Effector memory CD8-positive, alpha-beta T cell (primary cell): ENCODE data around the gene SCYL1.
"Not testable (repeated sequence)": the region's sequence is repeated elsewhere in the genome, so short reads cannot be mapped to it uniquely, and the experiment has no call there.

Source experiments
- ATAC-seq: fragments of 150-1000 bp; cut with Tn5 transposase; replicated peaks from 2 replicates; pipeline ENCODE4 v1.10.0; 2021; ENCODE audit warnings: mild to moderate bottlenecking, moderate library complexity
- DNase-seq, 3 experiments: peaks; one replicate each; pipeline ENCODE4 v3.0.0; 2021
- H3K27ac Mint-ChIP-seq, 2 donors: one replicate each; pipeline ENCODE4 v1.8.0; 2022; ENCODE audit warnings: mild to moderate bottlenecking in 2 of 2, mixed read lengths in 2 of 2, moderate library complexity in 2 of 2
- H3K27me3 Mint-ChIP-seq, 2 donors: one replicate each; pipeline ENCODE4 v1.8.0; 2022; ENCODE audit warnings: mixed read lengths in 2 of 2
- H3K36me3 Mint-ChIP-seq: one replicate; pipeline ENCODE4 v1.8.0; 2022; ENCODE audit warnings: mild to moderate bottlenecking, moderate library complexity, mixed read lengths; ENCODE audit not compliant: insufficient read depth
- H3K4me1 Mint-ChIP-seq, 2 donors: one replicate each; pipeline ENCODE4 v1.8.0; 2022; ENCODE audit warnings: low read depth in 2 of 2, mixed read lengths in 2 of 2
- H3K4me3 Mint-ChIP-seq, 2 donors: one replicate each; pipeline ENCODE4 v1.8.0; 2022; ENCODE audit warnings: mild to moderate bottlenecking in 2 of 2, mixed read lengths in 2 of 2, moderate library complexity in 2 of 2
- H3K9me3 Mint-ChIP-seq, 2 donors: one replicate each; pipeline ENCODE4 v1.8.0; 2022; ENCODE audit warnings: mixed read lengths in 2 of 2

Gene SCYL1

DNA sequence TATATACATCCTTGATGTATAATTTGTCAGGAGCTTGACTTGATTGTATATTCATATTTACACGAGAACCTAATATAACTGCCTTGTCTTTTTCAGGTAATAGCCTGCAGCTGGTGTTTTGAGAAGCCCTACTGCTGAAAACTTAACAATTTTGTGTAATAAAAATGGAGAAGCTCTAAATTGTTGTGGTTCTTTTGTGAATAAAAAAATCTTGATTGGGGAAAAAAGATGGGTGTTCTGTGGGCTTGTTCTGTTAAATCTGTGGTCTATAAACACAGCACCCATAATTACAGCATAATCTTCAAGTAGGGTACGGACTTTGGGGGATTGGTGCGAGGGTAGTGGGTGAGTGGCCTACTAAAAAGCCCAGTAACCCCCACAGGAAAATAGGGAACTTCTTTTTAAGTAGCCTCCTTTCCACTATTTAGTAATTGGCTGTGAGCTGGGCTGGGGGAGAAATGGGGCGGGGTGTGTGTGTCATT, 18.6 kb upstream of the SCYL1 start:
- Mint-ChIP-seq H3K27ac (peak overlapping the region in 1 of 2 donors; percentile 84), H3K36me3 (peaks cover 9% of the 10 kb centered on the region), H3K9me3 (no peaks in the 10 kb centered on the region), H3K4me3 (no peak overlapping the region), H3K4me1 (peaks cover 55 to 59% of the 10 kb centered on the region in 2 donors), H3K27me3 (no peaks in the 10 kb centered on the region)
- peak in 1 of 3 experiments; percentile 23 for DNase-seq
- peak; percentile 16 for ATAC-seq

DNA sequence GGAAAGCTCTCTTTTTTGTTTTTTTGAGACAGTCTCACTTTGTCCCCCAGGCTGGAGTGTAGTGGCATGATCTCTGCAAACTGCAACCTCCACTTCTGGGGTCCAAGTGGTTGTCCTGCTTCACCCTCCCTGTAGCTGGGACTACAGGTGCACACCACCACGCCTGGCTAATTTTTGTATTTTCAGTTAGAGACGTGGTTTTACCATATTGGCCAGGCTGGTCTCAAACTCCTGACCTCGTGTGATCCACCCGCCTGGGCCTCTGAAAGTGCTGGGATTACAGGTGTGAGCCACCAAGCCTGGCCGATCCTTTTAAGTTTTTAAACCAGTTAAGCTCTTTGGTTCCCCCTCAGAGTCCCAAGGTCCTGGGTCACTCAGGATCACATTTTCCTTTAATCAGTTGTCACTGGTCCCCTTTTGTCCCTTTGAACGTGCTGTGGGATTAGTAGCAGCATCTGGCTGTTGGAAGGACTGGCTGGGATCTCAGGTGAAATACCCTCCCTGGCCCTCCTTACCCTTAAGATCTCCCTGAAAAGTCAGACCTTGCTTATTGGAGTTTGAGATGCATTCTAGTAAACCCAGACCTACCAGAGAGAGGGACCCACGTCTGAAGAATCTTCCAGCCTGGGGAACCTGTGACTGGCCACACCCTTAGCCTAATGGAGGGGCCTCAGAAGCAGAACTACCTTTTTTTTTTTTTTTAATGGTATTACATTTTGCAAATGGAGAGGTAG, 17.9 kb upstream of the SCYL1 start:
- peaks cover 50 to 53% of the 10 kb centered on the region in 2 donors for H3K4me1 Mint-ChIP-seq

DNA sequence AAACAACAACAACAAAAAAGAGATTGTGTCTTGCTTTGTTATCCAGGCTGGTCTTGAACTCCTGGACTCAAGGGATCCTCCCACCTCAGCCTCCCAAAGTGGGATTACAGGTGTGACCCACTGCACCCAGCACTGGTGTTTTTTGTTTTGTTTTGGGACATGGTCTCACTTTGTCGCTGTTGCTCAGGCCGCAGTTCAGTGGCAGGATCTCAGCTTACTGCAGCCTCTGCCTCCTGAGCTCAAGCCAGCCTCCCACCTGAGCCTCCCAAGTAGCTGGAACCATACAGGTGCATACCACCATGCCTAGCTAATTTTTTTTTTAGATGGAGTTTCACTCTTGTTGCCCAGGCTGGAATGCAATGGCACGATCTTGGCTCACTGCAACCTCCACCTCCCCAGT, 12.6 kb upstream of the SCYL1 start:
- not testable (repeated sequence) for H3K9me3 Mint-ChIP-seq, ATAC-seq, H3K27ac Mint-ChIP-seq, H3K4me3 Mint-ChIP-seq, H3K27me3 Mint-ChIP-seq, DNase-seq
- peaks cover 18 to 19% of the 10 kb centered on the region in 2 donors for H3K4me1 Mint-ChIP-seq
- H3K36me3 Mint-ChIP-seq: peaks cover 16% of the 10 kb centered on the region

More for the DNA sequence above, 17.9 kb upstream of the SCYL1 start:
- Mint-ChIP-seq H3K36me3 (peaks cover 9% of the 10 kb centered on the region), H3K27ac (peak overlapping the region in 1 of 2 donors; percentile 84), H3K9me3 (no peaks in the 10 kb centered on the region), H3K27me3 (no peaks in the 10 kb centered on the region), H3K4me3 (no peak overlapping the region)
- ATAC-seq (peak; percentile 45), DNase-seq (no peak)

DNA sequence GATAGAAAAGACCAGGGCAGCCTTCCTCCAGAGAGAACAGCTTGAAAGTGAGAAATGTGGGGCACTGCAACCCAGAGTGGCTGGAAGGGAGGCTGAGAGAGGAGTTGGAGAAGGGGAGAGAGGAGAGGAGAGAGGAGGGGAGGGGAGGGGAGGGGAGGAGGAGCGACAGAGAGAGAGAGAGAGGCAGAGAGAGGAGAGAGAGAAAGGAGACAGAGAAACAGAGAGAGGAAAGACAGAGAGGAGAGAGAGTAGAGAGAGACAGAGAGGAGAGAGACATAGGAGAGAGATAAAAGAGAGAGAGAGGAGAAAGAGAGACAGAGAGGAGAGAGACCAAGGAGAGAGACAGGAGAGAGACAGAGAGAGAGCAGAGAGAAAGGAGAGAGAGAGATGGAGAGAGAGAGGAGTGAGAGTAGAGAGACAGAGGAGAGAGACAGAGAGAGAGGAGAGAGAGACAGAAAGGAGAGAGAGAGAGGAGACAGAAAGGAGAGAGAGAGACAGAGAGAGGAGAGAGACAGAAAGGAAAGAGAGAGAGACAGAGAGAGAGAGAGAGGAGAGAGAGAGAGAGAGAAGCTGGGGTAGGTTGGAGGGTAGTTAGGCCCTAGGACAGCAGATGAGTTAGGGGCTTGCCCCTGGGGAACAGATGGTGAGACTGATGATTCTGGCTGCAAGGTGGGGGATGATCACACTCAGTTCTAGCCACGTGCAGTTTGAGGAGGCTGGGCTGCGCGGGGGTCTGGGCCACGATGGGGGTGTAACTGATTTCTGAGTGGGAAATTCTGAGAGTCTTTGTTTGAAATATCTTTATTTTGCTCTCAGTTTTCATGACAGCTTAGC, 8.5 kb upstream of the SCYL1 start:
- H3K36me3 Mint-ChIP-seq: peaks cover 7% of the 10 kb centered on the region
- H3K27me3 Mint-ChIP-seq: no peaks in the 10 kb centered on the region
- peak overlapping the region; percentile 36 to 56 for H3K27ac Mint-ChIP-seq

DNA sequence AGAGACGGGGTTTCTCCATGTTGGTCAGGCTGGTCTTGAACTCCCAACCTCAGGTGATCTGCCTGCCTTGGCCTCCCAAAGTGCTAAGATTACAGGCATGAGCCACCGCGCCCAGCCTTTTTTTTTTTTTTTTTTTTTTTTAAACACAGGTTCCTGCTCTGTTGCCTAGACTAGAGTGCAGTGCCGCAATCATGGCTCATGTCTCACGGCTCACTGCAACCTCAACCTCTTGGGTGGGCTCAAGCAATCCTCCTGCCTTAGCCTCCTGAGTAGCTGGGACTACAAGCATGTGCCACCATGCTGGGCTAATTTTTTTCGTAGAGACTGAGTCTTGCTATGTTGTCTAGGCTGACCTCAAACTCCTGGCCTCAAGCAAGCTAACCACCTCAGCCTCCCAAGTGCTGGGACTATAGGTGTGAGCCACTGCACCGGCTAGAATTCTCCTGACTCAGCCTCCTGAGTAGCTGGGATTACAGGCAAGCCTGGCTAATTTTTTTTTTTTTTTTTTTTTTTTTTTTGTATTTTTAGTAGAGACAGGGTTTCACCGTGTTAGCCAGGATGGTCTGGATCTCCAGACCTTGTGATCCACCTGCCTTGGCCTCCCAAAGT, 5.8 kb upstream of the SCYL1 start:
- H3K4me3 Mint-ChIP-seq, H3K27ac Mint-ChIP-seq, H3K9me3 Mint-ChIP-seq, DNase-seq, ATAC-seq, H3K27me3 Mint-ChIP-seq, H3K36me3 Mint-ChIP-seq: not testable (repeated sequence)
- H3K4me1 Mint-ChIP-seq: peaks cover 11 to 20% of the 10 kb centered on the region in 2 donors

More for the DNA sequence above, 8.5 kb upstream of the SCYL1 start:
- peak overlapping the region; percentile 1 for H3K4me3 Mint-ChIP-seq
- peaks cover 3 to 8% of the 10 kb centered on the region in 2 donors for H3K4me1 Mint-ChIP-seq
- peak; percentile 32 for ATAC-seq
- H3K9me3 Mint-ChIP-seq: no peaks in the 10 kb centered on the region
- DNase-seq: no peak

DNA sequence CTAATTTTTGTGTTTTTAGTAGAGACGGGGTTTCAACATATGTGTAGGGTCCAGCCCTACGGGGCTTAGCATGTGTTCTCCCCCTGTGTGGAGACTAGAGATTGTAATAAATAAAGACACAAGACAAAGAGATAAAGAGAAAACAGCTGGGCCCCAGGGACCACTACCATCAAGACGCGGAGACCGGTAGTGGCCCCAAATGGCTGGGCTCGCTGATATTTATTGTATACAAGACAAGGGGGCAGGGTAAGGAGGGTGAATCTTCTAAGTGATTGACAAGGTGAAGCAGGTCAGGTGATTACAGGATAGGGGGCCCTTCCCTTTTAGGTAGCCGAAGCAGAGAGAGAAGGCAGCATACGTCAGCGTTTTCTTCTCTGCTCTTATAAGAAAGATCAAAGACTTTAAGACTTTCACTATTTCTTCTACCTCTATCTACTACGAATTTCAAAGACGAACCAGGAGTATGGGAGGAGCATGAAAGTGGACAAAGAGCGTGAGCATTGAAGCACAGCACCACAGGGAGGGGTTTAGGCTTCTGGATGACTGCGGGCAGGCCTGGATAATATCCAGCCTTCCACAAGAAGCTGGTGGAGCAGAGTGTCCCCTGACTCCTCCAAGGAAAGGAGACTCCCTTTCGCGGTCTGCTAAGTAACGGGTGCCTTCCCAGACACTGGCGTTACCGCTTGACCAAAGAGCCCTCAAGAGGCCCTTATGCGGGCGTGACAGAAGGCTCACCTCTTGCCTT, 2.9 kb upstream of the SCYL1 start:
- not testable (repeated sequence) for H3K9me3 Mint-ChIP-seq, DNase-seq, ATAC-seq, H3K36me3 Mint-ChIP-seq, H3K27ac Mint-ChIP-seq, H3K27me3 Mint-ChIP-seq
- H3K4me1 Mint-ChIP-seq: peaks cover 19 to 21% of the 10 kb centered on the region in 2 donors
- H3K4me3 Mint-ChIP-seq: peak overlapping the region in 1 of 2 donors; percentile 27

DNA sequence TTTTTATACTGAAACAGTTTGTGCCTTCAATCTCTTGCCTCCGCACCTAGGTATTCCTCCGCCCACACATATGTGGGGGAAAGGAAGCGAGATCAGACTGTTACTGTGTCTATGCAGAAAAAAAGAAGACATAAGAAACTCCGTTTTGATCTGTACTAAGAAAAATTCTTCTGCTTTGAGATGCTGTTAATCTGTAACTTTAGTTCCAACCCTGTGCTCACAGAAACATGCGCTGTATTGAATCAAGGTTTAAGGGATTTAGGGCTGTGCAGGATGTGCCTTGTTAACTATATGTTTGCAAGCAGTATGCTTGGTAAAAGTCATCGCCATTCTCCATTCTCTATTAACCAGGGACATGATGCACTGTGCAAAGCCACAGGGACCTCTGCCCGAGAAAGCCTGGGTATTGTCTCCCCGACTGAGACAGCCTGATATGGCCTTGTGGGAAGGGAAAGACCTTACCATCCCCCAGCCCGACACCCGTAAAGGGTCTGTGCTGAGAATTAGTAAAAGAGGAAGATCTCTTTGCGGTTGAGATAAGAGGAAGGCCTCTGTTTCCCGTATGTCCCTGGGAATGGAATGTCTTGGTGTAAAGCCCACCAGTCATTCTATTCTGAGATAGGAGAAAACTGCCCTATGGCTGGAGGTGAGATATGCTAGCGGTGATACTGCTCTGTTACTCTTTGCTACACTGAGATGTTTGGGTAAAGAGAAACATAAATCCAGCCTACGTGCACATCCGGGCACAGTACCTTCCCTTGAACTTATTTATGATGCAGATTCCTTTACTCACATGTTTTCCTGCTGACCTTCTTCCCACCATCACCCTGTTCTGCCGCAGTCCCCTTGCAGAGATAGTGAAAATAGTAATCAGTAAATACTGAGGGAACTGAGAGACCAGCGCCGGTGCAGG, 1.9 kb upstream of the SCYL1 start:
- Mint-ChIP-seq H3K4me3 (peak overlapping the region; percentile 25 to 42), H3K27ac (peak overlapping the region in 1 of 2 donors; percentile 27), H3K4me1 (peaks cover 21 to 23% of the 10 kb centered on the region in 2 donors)
- H3K9me3 Mint-ChIP-seq, H3K36me3 Mint-ChIP-seq, DNase-seq, H3K27me3 Mint-ChIP-seq, ATAC-seq: not testable (repeated sequence)

DNA sequence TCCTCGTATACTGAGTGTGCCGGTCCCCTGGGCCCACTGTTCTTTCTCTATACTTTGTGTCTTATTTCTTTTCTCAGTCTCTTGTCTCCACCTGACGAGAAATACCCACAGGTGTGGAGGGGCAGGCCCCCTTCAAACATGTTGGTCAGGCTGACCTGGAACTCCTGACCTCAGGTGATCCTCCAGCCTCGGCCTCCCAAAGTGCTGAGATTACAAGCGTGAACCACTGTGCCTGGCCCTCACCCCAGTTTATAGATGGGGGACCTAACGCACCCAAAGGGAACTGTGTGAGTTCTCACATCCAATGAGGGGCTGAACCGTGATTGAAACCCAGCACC, 1.3 kb upstream of the SCYL1 start:
- not testable (repeated sequence) for ATAC-seq, H3K36me3 Mint-ChIP-seq
- peaks cover 21 to 23% of the 10 kb centered on the region in 2 donors for H3K4me1 Mint-ChIP-seq

DNA sequence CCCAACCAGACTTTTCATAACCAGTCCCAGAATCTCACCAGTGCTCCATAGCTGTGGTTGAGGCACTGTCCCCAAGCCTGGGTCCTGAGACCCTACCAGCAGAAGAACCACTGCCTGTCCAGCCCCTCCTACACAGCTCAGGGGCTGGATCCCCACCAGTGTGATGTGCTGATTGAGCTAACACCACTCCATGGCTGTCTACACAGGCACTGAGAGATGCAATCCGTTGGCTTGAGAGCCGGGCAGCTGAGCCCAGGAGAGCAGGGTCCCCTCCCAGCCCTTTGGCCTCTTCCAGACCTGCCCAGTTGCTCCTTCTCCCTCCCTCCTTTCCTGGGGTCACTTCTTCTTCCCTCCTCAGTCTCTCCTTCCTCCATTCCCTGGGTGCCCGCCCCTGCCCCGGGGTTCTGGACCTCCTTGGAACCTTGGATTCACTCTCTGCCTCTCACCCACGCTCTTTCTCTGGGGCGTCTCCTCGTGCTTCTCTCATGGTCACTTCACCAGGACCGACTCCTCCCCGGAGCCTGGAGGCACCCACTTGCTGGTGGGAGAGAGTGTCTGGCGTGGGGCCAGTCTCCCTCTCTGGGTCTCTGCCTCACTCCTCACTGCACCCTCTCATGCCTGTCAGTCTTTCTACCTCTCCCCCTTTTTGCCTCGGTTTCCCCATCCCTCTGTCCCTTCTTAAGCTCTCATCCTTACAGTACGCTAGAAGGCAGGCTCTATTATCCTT, 706 bp upstream of the SCYL1 start:
- Mint-ChIP-seq H3K4me3 (peak overlapping the region; percentile 62 to 70), H3K36me3 (peaks cover 8% of the 10 kb centered on the region), H3K4me1 (peaks cover 21 to 27% of the 10 kb centered on the region in 2 donors), H3K27ac (peak overlapping the region; percentile 62 to 73), H3K9me3 (no peaks in the 10 kb centered on the region), H3K27me3 (no peaks in the 10 kb centered on the region)
- DNase-seq (no peak), ATAC-seq (peak; percentile 4)

More for the DNA sequence above, 1.3 kb upstream of the SCYL1 start:
- not testable (repeated sequence) for H3K9me3 Mint-ChIP-seq, DNase-seq, H3K27me3 Mint-ChIP-seq
- Mint-ChIP-seq H3K27ac (peak overlapping the region in 1 of 2 donors; percentile 27), H3K4me3 (peak overlapping the region; percentile 25 to 42)

DNA sequence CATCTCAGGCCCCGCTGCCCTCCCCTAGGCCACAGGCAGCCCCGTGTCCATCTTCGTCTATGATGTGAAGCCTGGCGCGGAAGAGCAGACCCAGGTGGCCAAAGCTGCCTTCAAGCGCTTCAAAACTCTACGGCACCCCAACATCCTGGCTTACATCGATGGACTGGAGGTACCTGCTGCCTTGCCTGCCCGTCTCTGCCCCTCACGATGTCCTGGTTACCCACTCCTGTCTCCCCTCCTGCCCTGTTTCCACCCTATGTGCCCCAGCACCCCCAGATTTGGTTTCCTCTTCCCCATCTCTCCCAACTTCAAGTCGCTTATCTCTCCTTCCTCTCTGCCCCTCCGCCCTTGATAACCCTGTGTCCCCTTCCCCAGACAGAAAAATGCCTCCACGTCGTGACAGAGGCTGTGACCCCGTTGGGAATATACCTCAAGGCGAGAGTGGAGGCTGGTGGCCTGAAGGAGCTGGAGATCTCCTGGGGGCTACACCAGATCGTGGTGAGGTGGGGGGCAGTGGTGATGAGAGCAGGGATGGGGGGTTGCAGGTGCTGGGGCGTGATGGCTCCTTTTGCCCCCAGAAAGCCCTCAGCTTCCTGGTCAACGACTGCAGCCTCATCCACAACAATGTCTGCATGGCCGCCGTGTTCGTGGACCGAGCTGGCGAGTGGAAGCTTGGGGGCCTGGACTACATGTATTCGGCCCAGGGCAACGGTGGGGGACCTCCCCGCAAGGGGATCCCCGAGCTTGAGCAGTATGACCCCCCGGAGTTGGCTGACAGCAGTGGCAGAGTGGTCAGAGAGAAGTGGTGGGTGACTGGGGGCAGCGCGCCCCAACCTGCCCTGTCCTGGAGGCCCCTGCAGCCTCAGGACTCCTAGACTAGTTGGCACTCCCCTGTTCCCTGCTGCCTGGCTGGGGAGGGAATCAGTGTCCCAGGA, 930 bp downstream of the SCYL1 start:
- H3K27me3 Mint-ChIP-seq: no peaks in the 10 kb centered on the region
- H3K4me1 Mint-ChIP-seq: peaks cover 24 to 29% of the 10 kb centered on the region in 2 donors
- H3K27ac Mint-ChIP-seq: peak overlapping the region; percentile 68 to 83
- H3K36me3 Mint-ChIP-seq: peaks cover 13% of the 10 kb centered on the region
- ATAC-seq (peak; percentile 34), DNase-seq (no peak)
- H3K4me3 Mint-ChIP-seq: peak overlapping the region; percentile 77 to 80
- no peaks in the 10 kb centered on the region for H3K9me3 Mint-ChIP-seq

DNA sequence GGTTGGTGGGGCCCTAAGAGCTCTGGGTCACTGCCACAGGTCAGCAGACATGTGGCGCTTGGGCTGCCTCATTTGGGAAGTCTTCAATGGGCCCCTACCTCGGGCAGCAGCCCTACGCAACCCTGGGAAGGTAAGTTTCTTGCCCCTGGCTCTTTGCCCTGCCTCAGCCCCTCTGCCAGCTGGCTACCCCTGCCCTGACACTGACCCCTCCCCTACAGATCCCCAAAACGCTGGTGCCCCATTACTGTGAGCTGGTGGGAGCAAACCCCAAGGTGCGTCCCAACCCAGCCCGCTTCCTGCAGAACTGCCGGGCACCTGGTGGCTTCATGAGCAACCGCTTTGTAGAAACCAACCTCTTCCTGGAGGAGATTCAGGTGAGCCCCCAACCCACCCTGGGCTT, 1.9 kb downstream of the SCYL1 start:
- Mint-ChIP-seq H3K4me3 (peak overlapping the region; percentile 65 to 77), H3K9me3 (no peaks in the 10 kb centered on the region), H3K27me3 (no peaks in the 10 kb centered on the region), H3K27ac (no peak overlapping the region), H3K36me3 (peaks cover 16% of the 10 kb centered on the region), H3K4me1 (peaks cover 24 to 32% of the 10 kb centered on the region in 2 donors)
- ATAC-seq (no peak), DNase-seq (no peak)
